HEK293T (cell line): ENCODE data around the gene TMC3.

Experiments used
- BHLHE40 ChIP-seq: fragments of 450-650 bp; IDR thresholded peaks from 2 replicates; pipeline ENCODE4 v1.6.1; 2016; ENCODE audit warnings: mild to moderate bottlenecking, moderate library complexity, borderline replicate concordance
- CTBP1 ChIP-seq: fragments of 450-650 bp; IDR thresholded peaks from 2 replicates; pipeline ENCODE4 v1.6.1; 2016; ENCODE audit warnings: borderline replicate concordance
- FOXA1 ChIP-seq: fragments of 450-650 bp; IDR thresholded peaks from 2 replicates; pipeline ENCODE4 v1.6.1; 2016; ENCODE audit warnings: mild to moderate bottlenecking
- FOXK2 ChIP-seq: fragments of 450-650 bp; IDR thresholded peaks from 2 replicates; pipeline ENCODE4 v1.6.1; 2016; ENCODE audit warnings: mild to moderate bottlenecking
- FOXM1 ChIP-seq: fragments of 450-650 bp; IDR thresholded peaks from 2 replicates; pipeline ENCODE4 v1.6.1; 2017; ENCODE audit warnings: mild to moderate bottlenecking, borderline replicate concordance
- HDGF ChIP-seq: fragments of 450-650 bp; IDR thresholded peaks from 2 replicates; pipeline ENCODE4 v1.6.1; 2017; ENCODE audit warnings: antibody characterized with exemption, borderline replicate concordance
- SP1 ChIP-seq: fragments of 450-650 bp; IDR thresholded peaks from 2 replicates; pipeline ENCODE4 v1.6.1; 2017
- SUZ12 ChIP-seq: fragments of 450-650 bp; IDR thresholded peaks from 2 replicates; pipeline ENCODE4 v1.6.1; 2016; ENCODE audit warnings: mild to moderate bottlenecking
- TARDBP ChIP-seq: fragments of 450-650 bp; IDR thresholded peaks from 2 replicates; pipeline ENCODE4 v1.6.1; 2016
- ZNF384 ChIP-seq: fragments of 450-650 bp; IDR thresholded peaks from 2 replicates; pipeline ENCODE4 v1.6.1; 2016

DNA sequence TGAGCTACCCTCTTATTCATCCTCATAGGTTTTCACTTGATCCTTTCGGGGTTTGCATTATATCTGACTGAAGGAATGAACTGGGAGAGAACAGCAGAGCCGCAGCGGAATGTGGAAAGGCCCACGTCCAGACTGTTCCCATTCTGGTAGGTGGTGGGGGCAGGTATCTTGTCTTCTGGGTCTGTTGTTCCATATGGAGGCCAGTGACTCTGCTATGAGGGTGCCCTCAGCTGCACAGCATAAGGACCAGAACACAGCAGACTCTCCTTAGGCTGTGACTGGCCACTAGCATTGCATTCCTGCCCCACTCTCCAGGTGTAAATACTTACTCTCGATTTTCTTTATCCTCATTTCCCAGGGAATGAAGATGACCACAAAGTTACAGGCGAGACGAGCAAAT lies 12.1 kb downstream of the TMC3 start:
- TF ChIP-seq SUZ12 (no peak), FOXM1 (no peak), FOXA1 (no peak), ZNF384 (no peak), HDGF (no peak), SP1 (no peak), CTBP1 (no peak), FOXK2 (no peak), TARDBP (no peak), BHLHE40 (no peak)
